ENCODE results near the gene EHBP1.

DNA sequence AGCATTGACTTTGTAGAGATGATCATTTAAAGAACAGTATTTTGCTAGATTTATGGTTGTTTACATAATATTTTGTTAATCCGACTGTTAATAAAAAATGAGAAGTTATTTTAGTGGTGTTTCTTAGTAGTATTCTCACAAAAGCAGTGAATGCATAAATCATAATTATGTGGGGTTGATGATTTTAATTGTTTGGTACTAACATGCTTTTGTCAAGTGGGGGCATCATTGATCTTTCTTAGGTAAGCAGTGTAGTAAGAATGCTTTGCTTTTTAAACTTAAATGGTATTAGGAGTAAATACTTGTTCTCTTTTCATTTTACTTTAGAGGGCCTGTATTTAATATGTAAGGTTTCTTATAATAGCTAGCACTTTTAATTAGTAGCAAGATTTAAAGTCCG lies 235.9 kb downstream of the EHBP1 start:
- TF ChIP-seq SUZ12 (IDR thresholded peaks at IDR 0.05; ENCODE audit: extremely low read depth, insufficient read depth, insufficient read length), result no peak
- no peak for TF ChIP-seq YY1 (IDR thresholded peaks at IDR 0.05; ENCODE audit: insufficient read depth, insufficient read length)
- no peak for TF ChIP-seq ZNF274 (IDR thresholded peaks at IDR 0.05; ENCODE audit: low read depth, low read length)
